HepG2 (cell line): ENCODE data around the gene STK24. TPM values are rescaled to one million over a fixed set of nuclear protein-coding genes. Genes with fewer than 3 reads are reported as not detected.

Source experiments
- ATAC-seq: fragments of 200-7000 bp; cut with Tn5 transposase; 3 replicates; pipeline ENCODE4 v1.9.1; 2020; ENCODE audit warnings: mild to moderate bottlenecking, moderate library complexity
- BruUV-seq: library from RNA; stranded (reverse); fragments of 400-500 nt; replicated peaks from 2 replicates; lab custom pipeline; 2021; lab: Mats Ljungman, UMichigan
- CTCF ChIA-PET: fragments of 300-600 bp; formaldehyde crosslinking; extraction: SDS; loops from one replicate; lab custom pipeline; 2021; ENCODE audit warnings: low total read pairs, inconsistent platforms, low intra/inter-chr PET ratio; lab: Yijun Ruan, JAX
- POLR2A ChIA-PET: fragments of 350-600 bp; sonication (Branson Sonifier 250); formaldehyde crosslinking; loops from one replicate; lab custom pipeline; 2020; ENCODE audit warnings: antibody characterized with exemption, inconsistent platforms; lab: Yijun Ruan, JAX
- DNase-seq: peaks from one replicate; pipeline ENCODE4 v3.0.0-alpha.2; 2015; ENCODE audit warnings: low spot score
- FAIRE-seq: peaks from 3 replicates; lab custom pipeline; 2011; peaks lifted over from hg19 to GRCh38; lab: Jason Lieb, UNC
- H2AFZ ChIP-seq: one replicate; pipeline ENCODE4 v1.6.1; 2011; ENCODE audit warnings: low read length, inconsistent platforms
- H3K27ac ChIP-seq: fragments of 300-600 bp; 3 replicates; pipeline ENCODE4 v1.8.0; 2011; ENCODE audit warnings: mixed run types, mild to moderate bottlenecking, mixed read lengths, low read length, inconsistent platforms; ENCODE audit not compliant: insufficient read depth; ENCODE audit errors: extremely low read length
- H3K27me3 ChIP-seq, 2 experiments: fragments of 200-600 bp in 1 of 2; 2 replicates in 1 of 2; 3 replicates in 1 of 2; pipeline versions ENCODE4 v1.6.0 to v1.8.0; 2011; ENCODE audit warnings: low read length in 2 of 2, mild to moderate bottlenecking in 2 of 2, moderate library complexity in 2 of 2, inconsistent platforms in 1 of 2; ENCODE audit not compliant: insufficient read depth in 2 of 2, control insufficient read depth in 1 of 2
- H3K36me3 ChIP-seq, 2 experiments: fragments of 200-600 bp in 1 of 2; replicated peaks in 1 of 2; 2 replicates in 1 of 2; 3 replicates in 1 of 2; pipeline versions ENCODE4 v1.5.1 to v1.8.0; 2011; ENCODE audit warnings: low read length in 2 of 2, inconsistent platforms in 1 of 2; ENCODE audit not compliant: insufficient read depth in 2 of 2, control insufficient read depth in 1 of 2
- H3K4me1 ChIP-seq: 2 replicates; pipeline ENCODE4 v1.5.1; 2012; ENCODE audit warnings: low read length, inconsistent platforms; ENCODE audit not compliant: insufficient read depth
- H3K4me2 ChIP-seq: 2 replicates; pipeline ENCODE4 v1.6.0; 2011; ENCODE audit warnings: low read depth, low read length, inconsistent platforms
- H3K4me3 ChIP-seq, 3 experiments: fragments of 200-600 bp in 1 of 3; sonication (generic), shearing (Covaris generic) in 1 of 3; replicated peaks in 1 of 3; 2 replicates each; pipeline ENCODE4 v1.5.1; 2011 to 2016; ENCODE audit warnings: low read length in 3 of 3, inconsistent platforms in 2 of 3, low read depth in 2 of 3, mild to moderate bottlenecking in 2 of 3, control low read depth in 1 of 3, mixed read lengths in 1 of 3; ENCODE audit not compliant: insufficient read depth in 1 of 3
- H3K79me2 ChIP-seq: one replicate; pipeline ENCODE4 v1.6.1; 2011; ENCODE audit warnings: low read length, inconsistent platforms; ENCODE audit not compliant: insufficient read depth
- H3K9ac ChIP-seq: 2 replicates; pipeline ENCODE4 v1.6.0; 2011; ENCODE audit warnings: mild to moderate bottlenecking, low read depth, low read length, inconsistent platforms; ENCODE audit not compliant: insufficient read depth
- H3K9me3 ChIP-seq: 2 replicates; pipeline ENCODE4 v1.5.1; 2012; ENCODE audit warnings: mild to moderate bottlenecking, low read length
- H4K20me1 ChIP-seq: 2 replicates; pipeline ENCODE4 v1.6.0; 2011; ENCODE audit warnings: inconsistent platforms, mild to moderate bottlenecking, low read length, moderate library complexity; ENCODE audit not compliant: insufficient read depth
- ARNT ChIP-seq: fragments of 450-650 bp; IDR thresholded peaks from 2 replicates; pipeline ENCODE4 v1.6.1; 2017
- FOXC1 ChIP-seq: sonication (generic); formaldehyde crosslinking; IDR thresholded peaks from 2 replicates; pipeline ENCODE4 v1.8.0; 2022; ENCODE audit warnings: mild to moderate bottlenecking, missing genetic modification reagents, borderline replicate concordance
- GATAD2A ChIP-seq: IDR thresholded peaks from 2 replicates; pipeline ENCODE4 v1.6.1; 2016
- MAFK ChIP-seq, 2 experiments: IDR thresholded peaks in 1 of 2; conservative IDR thresholded peaks in 1 of 2; 2 replicates each; pipeline ENCODE4 v1.6.1; 2011; ENCODE audit warnings: improper control_type of control experiment in 2 of 2, low read length in 2 of 2
- MAZ ChIP-seq, 2 experiments: sonication (generic) in 1 of 2; formaldehyde crosslinking in 1 of 2; IDR thresholded peaks; 2 replicates each; pipeline versions ENCODE4 v1.5.0 to v1.6.1; 2012 to 2020; ENCODE audit warnings: low read depth in 2 of 2, mild to moderate bottlenecking in 2 of 2, borderline replicate concordance in 1 of 2, improper control_type of control experiment in 1 of 2, low read length in 1 of 2, missing genetic modification reagents in 1 of 2, moderate library complexity in 1 of 2
- NFATC3 ChIP-seq: sonication (generic); formaldehyde crosslinking; IDR thresholded peaks from 2 replicates; pipeline ENCODE4 v1.5.1; 2020; ENCODE audit warnings: mild to moderate bottlenecking, missing genetic modification reagents
- NFKB2 ChIP-seq: sonication (generic); formaldehyde crosslinking; IDR thresholded peaks from 2 replicates; pipeline ENCODE4 v1.4.0; 2020; ENCODE audit warnings: missing genetic modification reagents, borderline replicate concordance
- PPARG ChIP-seq: conservative IDR thresholded peaks from 2 replicates; pipeline ENCODE4 v1.6.1; 2016; ENCODE audit warnings: missing biosample characterization, missing genetic modification reagents
- REXO4 ChIP-seq: sonication (generic); formaldehyde crosslinking; IDR thresholded peaks from 2 replicates; pipeline ENCODE4 v1.8.0; 2022; ENCODE audit warnings: missing genetic modification reagents, mild to moderate bottlenecking, borderline replicate concordance
- SALL1 ChIP-seq: sonication (generic); formaldehyde crosslinking; IDR thresholded peaks from 2 replicates; pipeline ENCODE4 v1.8.0; 2022; ENCODE audit warnings: mild to moderate bottlenecking, missing genetic modification reagents
- SMC3 ChIP-seq: IDR thresholded peaks from 2 replicates; pipeline ENCODE4 v1.6.1; 2011; ENCODE audit warnings: low read length, improper control_type of control experiment
- TGIF2 ChIP-seq: IDR thresholded peaks from 2 replicates; pipeline ENCODE4 v1.6.1; 2016; ENCODE audit warnings: control low read depth, missing compliant biosample characterization
- YEATS4 ChIP-seq: sonication (generic); formaldehyde crosslinking; IDR thresholded peaks from 2 replicates; pipeline ENCODE4 v1.4.0; 2020; ENCODE audit warnings: missing genetic modification reagents, borderline replicate concordance
- ZBTB14 ChIP-seq: sonication (generic); formaldehyde crosslinking; IDR thresholded peaks from 2 replicates; pipeline ENCODE4 v1.4.0; 2020; ENCODE audit warnings: missing genetic modification reagents
- ZBTB2 ChIP-seq: sonication (generic); formaldehyde crosslinking; IDR thresholded peaks from 2 replicates; pipeline ENCODE4 v1.8.0; 2022; ENCODE audit warnings: low read depth, missing genetic modification reagents
- ZBTB37 ChIP-seq: sonication (generic); formaldehyde crosslinking; IDR thresholded peaks from 2 replicates; pipeline ENCODE4 v1.4.0; 2020; ENCODE audit warnings: mild to moderate bottlenecking, missing genetic modification reagents
- ZBTB38 ChIP-seq: sonication (generic); formaldehyde crosslinking; IDR thresholded peaks from 2 replicates; pipeline ENCODE4 v1.5.1; 2020; ENCODE audit warnings: mild to moderate bottlenecking, missing genetic modification reagents
- ZNF12 ChIP-seq: sonication (generic); formaldehyde crosslinking; IDR thresholded peaks from 2 replicates; pipeline ENCODE4 v1.5.0; 2020; ENCODE audit warnings: missing genetic modification reagents
- ZNF740 ChIP-seq: sonication (generic); formaldehyde crosslinking; IDR thresholded peaks from 2 replicates; pipeline ENCODE4 v1.4.0; 2020; ENCODE audit warnings: missing genetic modification reagents
- ZNF772 ChIP-seq: sonication (generic); formaldehyde crosslinking; IDR thresholded peaks from 2 replicates; pipeline ENCODE4 v1.5.0; 2020; ENCODE audit warnings: mild to moderate bottlenecking, missing genetic modification reagents
- WGBS: methylation state at CpG from one replicate; pipeline ENCODE4 v1.1.6; 2017; ENCODE audit warnings: low lambda C conversion rate; 5-methylcytosine and 5-hydroxymethylcytosine counted together
- in situ Hi-C: cut with HindIII; loops from 2 replicates; pipeline ENCODE4 v1.10.0; 2017; ENCODE audit warnings: low pct_unique_long_range_greater_than_20kb; ENCODE audit not compliant: extremely low pct_ligation_motif_present
- intact Hi-C: fragments of 100-400 bp; cut with micrococcal nuclease; formaldehyde crosslinking; loops from one replicate; pipeline ENCODE4 v1.10.0; 2022; ENCODE audit not compliant: unreplicated experiment
- polyA plus RNA-seq, 8 experiments: library from polyadenylated mRNA; depleted of rRNA in 3 of 8; stranded (reverse) in 7 of 8; unstranded in 1 of 8; fragments of >200 nt; fragmentation: Illumina TruSeq in 4 of 8; extraction: Trizol in 4 of 8; gene quantifications; 2 replicates each; pipeline versions ENCODE4 v1.2.1 to v1.2.3, GENCODE V29; 2011 to 2016; ENCODE audit warnings: low read depth in 4 of 8, missing spikeins in 1 of 8, mixed read lengths in 1 of 8; ENCODE audit not compliant: insufficient read depth in 1 of 8
- total RNA-seq, 5 experiments: library from RNA; depleted of rRNA; stranded (reverse); fragments of >200 nt; fragmentation: Illumina TruSeq; extraction: Trizol; gene quantifications; 2 replicates each; pipeline ENCODE4 v1.2.3, GENCODE V29; 2016; ENCODE audit warnings: low read depth in 1 of 5

STK24 gene
- total and polyA plus RNA-seq, 2 of the 13 experiments (the other 11 are each of a cell fraction or from before 2014, with no cell fraction given): 51.3 to 73.0 TPM

GRCh38 chr13:98503175-98504028 lies 73.5 kb downstream of the STK24 start (continued):
- TF ChIP-seq ARNT (no peak), SMC3 (no peak), ZNF772 (CRISPR knock-in tag) (no peak), ZBTB14 (CRISPR knock-in tag) (no peak), ZNF740 (no peak), ZNF12 (CRISPR knock-in tag) (no peak), GATAD2A (CRISPR knock-in tag) (peak; percentile 48; the same call in 1 of the 2 replicates), YEATS4 (CRISPR knock-in tag) (no peak), MAFK (conservative IDR thresholded peaks at IDR 0.05 in 1 of 2, IDR thresholded peaks at IDR 0.05 in 1 of 2; ENCODE audit: low read length in 2 of 2) (no peak), PPARG (0 out of 2 replicates have a peak, but pooled peaks have one; percentile 15), NFATC3 (CRISPR knock-in tag) (no peak), SALL1 (CRISPR knock-in tag) (peak; percentile 58), ZBTB38 (0 out of 2 replicates have a peak, but pooled peaks have one; percentile 53)

GRCh38 chr13:98500963-98501421 lies 75.9 kb downstream of the STK24 start:
- ChIA-PET POLR2A (no interaction called here), CTCF (no interaction called here)
- H3K27me3 ChIP-seq: no peaks in the 10 kb centered on the region
- intact Hi-C loops (no loop called here), in situ Hi-C loops (no loop called here)
- no TSS peak for BruUV-seq
- peaks cover 90% of the 10 kb centered on the region for H3K79me2 ChIP-seq
- no peak overlapping the region for H3K4me3 ChIP-seq
- peaks cover 3 to 30% of the 10 kb centered on the region in 2 experiments for H3K36me3 ChIP-seq
- H2AFZ ChIP-seq: no peak overlapping the region
- peaks cover 90% of the 10 kb centered on the region for H3K4me1 ChIP-seq
- DNase-seq: no peak
- peaks cover 12% of the 10 kb centered on the region for H4K20me1 ChIP-seq
- ATAC-seq: no peak
- WGBS: 94% methylated on average over 10 of the region's 10 CpGs
- H3K27ac ChIP-seq: no peak overlapping the region
- H3K9me3 ChIP-seq: no peaks in the 10 kb centered on the region
- TF ChIP-seq MAZ (IDR thresholded peaks at IDR 0.05; ENCODE audit: borderline replicate concordance, low read depth, low read length) (no peak), MAZ (CRISPR knock-in tag; IDR thresholded peaks at IDR 0.05; ENCODE audit: low read depth) (no peak), ZBTB37 (CRISPR knock-in tag) (no peak), NFKB2 (CRISPR knock-in tag) (no peak), FOXC1 (CRISPR knock-in tag) (no peak), REXO4 (CRISPR knock-in tag) (no peak), TGIF2 (CRISPR knock-in tag) (no peak), ZBTB2 (no peak)
- H3K4me2 ChIP-seq: no peak overlapping the region
- no peak overlapping the region for H3K9ac ChIP-seq
- FAIRE-seq: no peak
